Testis (tissue), 5 donors: ENCODE results near the gene ZDHHC17. TPM values are rescaled to one million over a fixed set of nuclear protein-coding genes. Genes with fewer than 3 reads are reported as not detected.

Experiments used
- DNase-seq: peaks from one replicate; pipeline ENCODE4 v3.0.0-alpha.2; 2019
- H3K27ac ChIP-seq, 2 donors: fragments of 200-600 bp; sonication (generic); one replicate each; pipeline ENCODE4 v1.5.1; 2019
- H3K27me3 ChIP-seq: fragments of 200-600 bp; sonication (generic); one replicate; pipeline ENCODE4 v1.5.1; 2019
- H3K36me3 ChIP-seq: fragments of 200-600 bp; sonication (generic); one replicate; pipeline ENCODE4 v1.5.1; 2017; ENCODE audit warnings: low read depth; ENCODE audit errors: missing control alignments
- H3K4me1 ChIP-seq: fragments of 200-600 bp; sonication (generic); one replicate; pipeline ENCODE4 v1.5.1; 2019
- H3K4me3 ChIP-seq, 2 donors: fragments of 200-600 bp; sonication (generic); one replicate each; pipeline ENCODE4 v1.5.1; 2017 to 2019
- H3K9me3 ChIP-seq: fragments of 200-600 bp; sonication (generic); one replicate; pipeline ENCODE4 v1.5.1; 2017
- CTCF ChIP-seq, 3 experiments: fragments of 450-650 bp in 2 of 3; fragments of 200-600 bp in 1 of 3; sonication (generic) in 1 of 3; IDR thresholded peaks; one replicate each; pipeline ENCODE4 v1.5.1; 2016 to 2019; ENCODE audit warnings: antibody characterized with exemption in 3 of 3, mild to moderate bottlenecking in 2 of 3, moderate library complexity in 1 of 3
- POLR2A ChIP-seq: fragments of 450-650 bp; IDR thresholded peaks from one replicate; pipeline ENCODE4 v1.6.1; 2017; ENCODE audit warnings: antibody characterized with exemption, mild to moderate bottlenecking, moderate library complexity
- WGBS, 2 donors: methylation state at CpG; one replicate each; pipeline ENCODE4 v1.1.5; 2018; 5-methylcytosine and 5-hydroxymethylcytosine counted together
- intact Hi-C: fragments of 100-400 bp; cut with DNase I; formaldehyde crosslinking; loops from one replicate; pipeline ENCODE4 v1.15.1; 2023; ENCODE audit warnings: low total_unique reads
- long read RNA-seq, 2 donors: transcript quantifications; one replicate each; lab custom pipeline, GENCODE V29; 2026
- polyA plus RNA-seq: library from polyadenylated mRNA; stranded (reverse); fragments of 350-450 nt; fragmentation: Illumina TruSeq; extraction: RNeasy Lipid Tissue Mini Kit (QIAGEN cat#74804); gene quantifications from one replicate; pipeline ENCODE4 v1.2.3, GENCODE V29; 2014; ENCODE audit warnings: low read depth, low replicate concordance; ENCODE audit not compliant: insufficient read depth
- total RNA-seq, 2 donors: library from RNA; depleted of rRNA; stranded (reverse); fragments of >200 nt; gene quantifications; one replicate each; pipeline ENCODE4 v1.2.3, GENCODE V29; 2016

ZDHHC17 gene
- total RNA-seq (10 to 100 TPM; 59.3 to 65.4 TPM), polyA plus RNA-seq (32.3 TPM)
- long read RNA-seq, donor 1, full-length matches to known transcripts: 1 of 16 reads
- long read RNA-seq, donor 1, partial matches to known transcripts: 15 of 16 reads
- long read RNA-seq, donor 1, other reads (novel, unspliced or antisense): 0 of 16 reads
- long read RNA-seq, donor 2, full-length matches to known transcripts: 5 of 17 reads
- long read RNA-seq, donor 2, partial matches to known transcripts: 12 of 17 reads
- long read RNA-seq, donor 2, other reads (novel, unspliced or antisense): 0 of 17 reads

- TF ChIP-seq CTCF (IDR thresholded peaks at IDR 0.05) (no peak), POLR2A (no peak)
- Histone ChIP-seq H3K36me3 (no peaks in the 10 kb centered on the region), H3K27me3 (no peaks in the 10 kb centered on the region), H3K4me3 (peak within 1 kb of the TSS; percentile 72 to 78), H3K27ac (peak within 1 kb of the TSS; percentile 95 to 96), H3K9me3 (no peaks in the 10 kb centered on the region), H3K4me1 (peaks cover 15% of the 10 kb centered on the region)
- 0 to 2% methylated on average over 29 to 83 of the region's 93 CpGs for WGBS, 2 donors
- peak; percentile 93 for DNase-seq
- intact Hi-C loops: no loop called here
These were observed at the start of gene ZDHHC17 for GRCh38 chr12:76763746-76764675. Gene ZDHHC17, plus strand, starts transcription at chr12:76764115. Its CDS starts 122 bp downstream, at chr12:76764237.

GRCh38 chr12:76714415-76714814 lies 49.5 kb upstream of the ZDHHC17 start:
- no peaks in the 10 kb centered on the region for H3K4me1 ChIP-seq
- WGBS, 2 donors: 89 to 90% methylated on average over 1 of the region's 1 CpG
- no peak overlapping the region for H3K4me3 ChIP-seq
- no peak overlapping the region for H3K27ac ChIP-seq
- H3K27me3 ChIP-seq: no peaks in the 10 kb centered on the region
- TF ChIP-seq CTCF (IDR thresholded peaks at IDR 0.05) (no peak), POLR2A (no peak)
- intact Hi-C loops: no loop called here
- no peaks in the 10 kb centered on the region for H3K36me3 ChIP-seq
- no peaks in the 10 kb centered on the region for H3K9me3 ChIP-seq
- no peak for DNase-seq

- H3K36me3 ChIP-seq: no peaks in the 10 kb centered on the region
- WGBS, 2 donors: 49 to 63% methylated on average over 3 of the region's 3 CpGs
- H3K27me3 ChIP-seq: no peaks in the 10 kb centered on the region
- intact Hi-C loops: no loop called here
- no peak for DNase-seq
- no peaks in the 10 kb centered on the region for H3K9me3 ChIP-seq
- H3K27ac ChIP-seq: no peak overlapping the region
- TF ChIP-seq CTCF (IDR thresholded peaks at IDR 0.05): no peak
- no peak for TF ChIP-seq POLR2A
- no peak overlapping the region for H3K4me3 ChIP-seq
- H3K4me1 ChIP-seq: no peaks in the 10 kb centered on the region
These were observed 49.1 kb upstream of the ZDHHC17 start for GRCh38 chr12:76714861-76715260.

GRCh38 chr12:76715332-76715731 lies 48.6 kb upstream of the ZDHHC17 start:
- Histone ChIP-seq H3K4me1 (no peaks in the 10 kb centered on the region), H3K27me3 (no peaks in the 10 kb centered on the region), H3K4me3 (no peak overlapping the region), H3K36me3 (no peaks in the 10 kb centered on the region), H3K9me3 (no peaks in the 10 kb centered on the region), H3K27ac (no peak overlapping the region)
- DNase-seq: no peak
- TF ChIP-seq POLR2A (no peak), CTCF (IDR thresholded peaks at IDR 0.05) (no peak)
- 73 to 80% methylated on average over 3 of the region's 3 CpGs for WGBS, 2 donors
- intact Hi-C loops: no loop called here
